Stimulated activated CD8-positive, alpha-beta memory T cell treated with anti-CD3 and anti-CD28 coated beads, Interleukin-2, amount 100 ng/mL, for 48 hours (primary cell): Measurements from ENCODE around the gene ZNF436.

ENCODE experiments used
- DNase-seq, 2 donors: peaks; one replicate each; pipeline ENCODE4 v3.0.0-alpha.2; 2020; ENCODE audit warnings: low read depth in 2 of 2

Gene ZNF436

DNA sequence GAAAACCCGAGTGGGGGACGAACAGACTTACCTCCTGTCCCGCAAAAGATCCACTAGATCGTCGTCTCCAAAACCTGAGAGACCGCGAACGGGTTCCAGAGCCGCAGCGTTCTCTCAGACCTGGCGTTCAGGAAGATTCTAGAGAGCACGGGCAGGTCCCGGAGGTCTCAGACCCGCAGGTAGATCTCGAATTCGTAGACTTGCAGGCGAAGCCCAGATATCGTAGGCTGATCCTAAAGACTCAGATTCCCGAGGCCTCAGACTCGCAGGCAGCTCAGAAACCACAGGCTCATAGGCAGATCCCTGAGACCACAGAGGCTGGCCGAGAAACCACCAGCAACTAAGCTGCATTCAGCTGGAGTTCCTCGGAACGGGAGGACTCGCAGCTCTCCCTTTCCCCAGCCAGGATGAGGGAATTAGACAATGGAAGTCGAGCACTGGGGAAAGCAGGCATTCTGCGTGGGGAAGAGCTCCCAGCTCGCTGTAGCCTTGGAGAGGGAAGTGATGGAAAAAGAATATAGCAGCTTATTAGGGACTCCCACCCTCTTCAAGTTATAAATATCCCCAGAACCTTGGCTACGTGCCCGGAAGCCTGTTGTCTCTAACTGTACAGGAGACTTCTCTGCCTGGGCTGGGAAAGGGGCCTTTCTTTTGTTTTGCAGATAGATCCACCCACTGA, at the start of gene ZNF436:
TSS of gene ZNF436 (minus strand) at position 502 of the 679 bp plus-strand sequence. CDS start 1,831 bp downstream, outside the sequence.
- no peak for DNase-seq

DNA sequence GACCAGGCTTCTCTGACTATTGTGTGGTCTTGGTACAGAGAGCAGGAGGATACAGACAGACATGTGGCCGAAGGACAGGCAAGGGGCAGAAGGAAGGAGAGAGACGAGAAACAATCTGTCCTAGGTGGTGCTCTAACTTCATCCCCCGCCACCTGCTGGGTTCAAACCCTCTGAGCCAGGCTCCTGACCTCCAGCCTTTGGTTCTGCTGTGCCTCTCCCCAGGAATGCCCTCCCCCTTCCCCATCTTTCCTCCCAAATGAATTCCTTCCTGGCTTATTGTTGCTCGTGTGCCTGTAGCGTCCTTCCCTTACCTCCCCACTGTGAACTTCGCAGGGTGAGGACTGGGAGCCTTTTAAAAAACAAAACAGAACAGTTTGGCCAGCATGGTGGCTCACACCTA, 49.5 kb upstream of the ZNF436 start:
- DNase-seq, result no peak

DNA sequence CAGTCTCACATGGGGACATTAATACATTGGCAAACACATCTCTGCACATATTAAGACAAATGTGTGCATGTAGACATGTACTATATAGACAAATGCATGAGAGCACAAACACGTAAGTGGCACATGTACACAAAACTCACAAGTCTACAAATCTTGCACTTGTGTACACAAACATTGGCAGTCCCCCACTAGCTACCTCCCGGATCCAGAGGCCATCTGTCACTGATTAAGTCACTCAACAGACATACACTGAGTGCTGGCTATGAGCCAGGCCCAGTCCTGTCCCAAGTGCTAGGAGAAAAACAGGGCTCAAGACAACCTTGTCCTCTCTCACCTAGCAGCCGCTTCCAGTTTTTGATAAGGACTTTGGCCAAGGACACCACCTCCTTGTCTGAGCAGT, 47.9 kb upstream of the ZNF436 start:
- no peak for DNase-seq

DNA sequence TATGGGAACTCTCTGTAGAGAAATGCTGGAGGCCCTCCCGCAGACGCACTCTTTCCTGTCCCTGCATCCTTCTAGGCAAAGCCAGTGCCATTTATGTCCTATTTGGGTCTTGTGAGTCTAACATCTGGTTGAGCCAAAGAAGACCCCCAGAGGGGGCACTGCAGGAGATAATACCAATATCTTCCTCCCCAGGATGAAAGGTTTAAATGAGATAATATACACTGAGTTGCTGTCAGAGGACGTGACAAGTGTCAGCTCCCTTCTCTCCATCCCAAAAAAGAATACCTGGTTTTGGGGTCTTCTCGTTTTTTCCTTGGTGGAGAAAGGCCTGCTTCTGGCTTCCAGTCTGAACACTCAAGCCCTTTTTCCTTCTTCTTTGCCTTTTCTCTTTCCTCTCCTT, 47.3 kb upstream of the ZNF436 start:
- DNase-seq, result no peak

DNA sequence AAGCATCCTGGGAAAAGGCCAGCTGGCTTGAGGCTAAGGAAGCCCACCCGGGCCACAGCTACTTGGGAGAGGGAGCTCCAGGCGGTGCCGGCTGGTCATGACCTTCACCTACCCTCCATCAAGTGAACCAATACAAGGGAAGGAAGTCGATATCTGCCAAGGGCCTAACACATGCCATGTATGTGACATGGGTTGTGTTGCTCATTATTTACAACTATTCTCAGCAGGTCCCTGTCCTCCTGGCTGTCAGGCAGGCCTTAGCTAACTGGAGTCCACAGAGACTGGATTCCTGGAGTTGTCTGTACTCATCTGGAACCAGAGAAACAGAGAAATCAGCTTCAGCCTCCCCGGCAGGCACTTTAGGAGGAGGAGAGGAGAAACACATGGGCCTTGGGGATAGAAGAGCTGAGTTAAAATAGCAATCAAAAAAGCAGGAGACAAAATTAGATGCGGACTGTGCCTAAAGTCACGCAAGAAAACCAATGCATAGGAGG, 39.2 kb upstream of the ZNF436 start:
- no peak for DNase-seq

DNA sequence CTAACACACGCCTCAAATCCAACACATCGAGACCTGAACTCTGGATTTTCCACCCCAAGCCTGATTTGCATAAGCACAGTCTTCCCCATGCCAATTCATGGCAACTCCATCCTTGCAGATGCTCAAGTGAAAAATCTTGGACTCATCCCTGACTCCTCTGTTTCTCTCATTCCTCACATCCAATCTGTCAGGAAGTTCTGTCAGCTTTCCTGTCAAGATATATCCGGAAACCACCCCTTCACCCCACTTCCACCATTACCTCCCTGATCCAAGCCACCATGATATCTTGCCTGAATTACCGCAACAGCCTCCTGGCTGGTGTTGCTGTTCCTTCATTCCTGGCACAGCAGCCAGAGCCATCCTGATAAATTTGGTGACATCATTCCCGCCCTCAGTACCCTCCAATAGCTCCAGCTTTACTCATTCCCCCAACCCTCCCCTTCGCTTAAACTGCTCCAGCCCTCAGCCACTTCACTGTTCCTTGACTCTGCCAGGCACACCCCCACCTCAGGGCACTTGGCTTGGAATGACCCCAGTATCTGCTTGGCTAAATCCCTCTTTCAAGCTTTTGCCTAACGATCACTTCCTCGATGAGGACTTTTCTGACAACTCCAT, 37.5 kb upstream of the ZNF436 start:
- DNase-seq, result no peak

DNA sequence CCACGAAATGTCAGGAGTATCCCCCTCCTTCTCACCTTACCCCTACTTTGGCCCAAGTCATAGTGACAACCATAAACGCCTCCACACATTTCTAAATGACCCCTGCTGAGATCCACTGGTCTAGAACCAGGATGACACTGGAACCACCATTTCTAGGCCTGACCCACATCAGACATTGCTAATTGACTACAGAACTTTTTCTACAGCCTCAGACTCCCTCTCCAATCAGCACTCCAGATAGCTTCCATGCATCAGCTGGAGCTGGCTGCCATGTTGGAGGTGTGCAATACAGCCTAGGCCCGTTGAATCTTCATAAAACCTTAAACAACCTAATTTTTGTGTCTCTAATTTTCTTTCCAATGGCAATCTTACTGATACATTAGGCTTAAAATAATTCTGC, 36.3 kb upstream of the ZNF436 start:
- no peak for DNase-seq

DNA sequence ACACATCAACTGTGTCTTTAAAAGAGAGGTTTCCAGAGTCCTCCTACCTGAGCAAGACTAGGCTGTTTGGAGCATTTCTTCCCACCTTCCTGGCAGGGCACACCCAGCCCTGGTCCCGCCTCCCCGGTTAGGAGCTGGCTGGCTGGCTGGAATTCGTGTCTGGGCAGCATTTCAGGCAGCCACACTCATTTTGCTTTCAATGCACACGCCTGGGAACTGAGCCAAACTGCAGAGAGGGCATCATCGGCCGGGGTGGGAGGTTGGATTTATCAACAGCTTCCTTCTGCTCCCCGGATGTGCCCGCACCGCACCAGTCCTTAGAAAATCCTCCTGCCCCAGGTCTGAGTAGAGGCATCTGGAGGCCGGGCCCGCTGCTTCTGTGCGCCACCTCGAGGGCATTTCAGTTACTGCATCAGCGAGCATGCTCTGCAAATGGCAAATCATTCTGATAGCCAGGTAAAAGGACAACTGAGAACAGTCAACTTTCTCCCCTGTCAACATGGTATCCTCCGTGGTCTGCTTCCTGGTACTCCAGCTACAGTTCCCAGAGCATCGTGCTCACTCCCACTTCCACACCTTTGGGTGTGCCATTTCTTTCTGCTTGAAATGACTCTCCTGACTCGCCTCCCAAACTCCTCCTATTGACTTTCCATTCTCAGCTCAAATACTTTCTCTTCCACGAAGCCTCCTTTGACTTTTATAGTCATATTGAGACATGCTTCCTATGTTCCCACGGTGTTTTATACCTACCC, 34.3 kb upstream of the ZNF436 start:
- DNase-seq, result peak; percentile 73 to 90

DNA sequence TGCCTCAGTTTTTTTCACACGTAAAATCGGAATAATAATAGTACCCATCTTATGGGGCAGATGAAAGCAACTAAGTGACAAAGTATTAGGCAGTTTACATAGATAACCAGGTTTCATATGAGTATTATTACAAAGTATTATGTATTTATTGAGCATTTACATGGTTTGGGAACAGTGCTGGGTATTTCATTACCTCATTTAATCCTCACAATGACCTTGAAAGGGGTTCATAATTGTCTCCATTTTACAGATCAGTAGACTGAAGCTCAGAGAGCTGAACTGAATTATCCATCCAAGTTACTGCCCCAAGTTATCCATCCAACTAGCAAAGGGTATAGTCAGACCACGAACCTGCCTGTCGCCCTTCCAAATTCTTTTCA, 33.7 kb upstream of the ZNF436 start:
- DNase-seq, result no peak

DNA sequence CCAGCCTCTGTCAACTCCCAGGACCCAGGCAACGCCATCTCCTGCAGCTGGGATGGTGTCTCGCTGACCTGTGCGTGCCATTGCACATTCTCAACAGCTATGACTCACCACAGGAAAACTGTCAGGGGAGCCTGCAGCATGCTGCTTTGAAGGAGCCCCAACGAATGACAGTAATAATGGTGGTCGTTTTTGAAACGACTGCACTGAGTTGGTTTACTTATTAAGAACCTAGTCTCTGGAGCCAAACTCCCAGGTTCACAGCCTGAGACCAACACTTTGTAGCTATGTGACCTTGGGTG, 33.4 kb upstream of the ZNF436 start:
- no peak for DNase-seq

DNA sequence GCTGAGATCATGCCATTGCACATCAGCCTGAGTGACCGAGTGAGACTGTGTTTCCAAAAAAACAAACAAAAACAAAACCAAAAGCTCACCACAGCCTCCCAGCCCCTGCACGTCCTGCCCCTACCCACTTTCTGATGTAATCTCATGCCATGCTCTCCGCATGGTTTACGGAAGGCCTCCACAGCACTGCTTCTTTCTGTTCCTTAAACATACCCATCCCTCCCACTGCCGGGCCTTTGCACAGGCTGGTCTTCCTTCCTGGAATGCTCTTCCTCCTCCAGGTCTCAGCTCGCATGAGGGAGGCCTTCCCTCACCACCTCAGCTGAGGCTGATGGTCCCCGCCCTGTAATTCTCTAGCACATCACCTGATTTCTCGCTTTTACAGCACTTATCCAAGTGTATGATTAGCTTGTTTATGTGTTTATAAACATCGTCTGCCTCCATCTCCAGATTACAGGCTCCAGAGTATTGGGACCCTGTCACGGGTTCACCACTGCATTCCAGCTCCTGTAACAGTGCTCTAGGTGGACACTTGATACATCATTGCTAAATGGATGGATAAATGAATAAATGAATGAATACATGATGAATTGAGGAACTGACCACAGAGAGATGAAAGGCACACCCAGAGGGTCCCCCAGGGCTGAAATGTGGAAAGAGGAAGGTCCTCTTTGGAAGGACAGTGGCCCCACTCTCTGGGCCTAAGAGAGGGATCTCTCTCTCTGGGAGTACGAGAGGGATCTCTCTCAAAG, 32.8 kb upstream of the ZNF436 start:
- DNase-seq, result no peak

DNA sequence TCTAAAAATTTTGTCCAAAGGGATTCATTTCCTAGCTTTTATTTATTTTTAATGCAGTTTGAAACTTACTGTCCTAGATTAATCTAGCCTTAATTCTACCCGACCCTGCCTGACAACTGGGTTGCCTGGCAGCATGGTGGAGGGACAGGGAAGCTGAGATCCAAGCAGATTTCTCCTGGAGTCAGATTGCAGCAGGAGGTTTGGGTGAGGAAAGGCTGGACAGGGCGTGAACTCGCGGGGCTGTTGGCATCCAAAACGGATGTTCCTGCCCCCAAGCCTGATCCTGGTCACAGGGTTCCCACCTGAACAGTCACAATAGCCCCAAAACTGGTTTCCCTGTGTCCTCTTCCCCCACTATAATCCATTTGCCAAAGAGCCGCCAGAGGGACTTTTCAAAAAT, 31.7 kb upstream of the ZNF436 start:
- DNase-seq, result no peak

DNA sequence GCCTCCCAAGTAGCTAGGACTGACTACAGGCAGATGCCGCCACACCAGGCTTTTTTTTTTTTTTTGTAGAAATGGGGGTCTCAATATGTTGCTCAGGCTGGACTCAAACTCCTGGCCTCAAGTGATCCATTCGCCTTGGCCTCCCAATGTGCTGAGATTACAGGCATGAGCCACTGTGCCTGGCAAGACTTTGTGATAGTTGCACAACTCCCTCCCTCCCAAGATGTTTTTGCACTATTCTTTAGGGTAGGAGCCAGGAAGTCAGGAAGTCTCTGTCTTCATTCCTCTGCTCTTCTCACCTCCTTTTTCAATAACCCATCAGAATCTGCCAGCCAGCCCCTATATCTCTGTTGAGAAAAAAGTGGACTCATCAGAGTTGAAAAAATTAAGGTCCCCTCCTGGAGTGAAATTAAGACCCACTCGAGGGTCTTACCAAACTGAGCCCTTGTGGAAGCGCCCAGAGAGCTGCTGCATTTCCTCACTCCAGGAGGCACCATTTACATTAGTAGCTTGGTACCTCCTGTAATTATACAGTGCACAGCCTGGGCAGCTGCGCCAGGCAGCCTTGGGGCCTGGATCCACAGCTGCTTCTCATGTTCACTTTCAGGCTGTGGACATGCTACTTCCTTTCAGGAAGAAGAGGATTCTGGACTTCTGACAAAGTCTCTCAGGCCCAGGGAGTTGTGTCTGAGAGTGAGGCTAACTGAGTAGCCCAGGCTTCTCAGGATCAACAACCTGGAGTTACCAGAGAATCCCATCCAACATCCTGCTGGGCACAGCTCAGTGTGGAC, 30.9 kb upstream of the ZNF436 start:
- no peak for DNase-seq

DNA sequence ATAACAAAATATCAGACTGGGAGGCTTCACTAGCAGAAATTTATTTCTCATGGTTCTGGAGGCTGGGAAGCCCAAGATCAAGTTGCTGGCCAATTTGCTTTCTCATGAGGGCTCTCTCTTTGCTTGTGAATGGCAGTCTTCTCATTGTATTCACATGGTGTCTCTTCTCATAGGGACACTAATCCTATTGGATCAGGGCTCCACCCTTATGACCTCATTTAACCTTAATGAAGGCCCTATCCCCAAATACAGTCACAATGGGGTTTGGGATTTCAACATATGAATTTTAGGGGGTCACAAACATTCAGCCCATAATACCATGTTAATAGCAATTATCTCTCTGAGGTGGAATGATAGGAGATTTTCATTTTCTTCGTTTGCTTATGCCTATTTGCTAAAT, 29.6 kb upstream of the ZNF436 start:
- no peak for DNase-seq

DNA sequence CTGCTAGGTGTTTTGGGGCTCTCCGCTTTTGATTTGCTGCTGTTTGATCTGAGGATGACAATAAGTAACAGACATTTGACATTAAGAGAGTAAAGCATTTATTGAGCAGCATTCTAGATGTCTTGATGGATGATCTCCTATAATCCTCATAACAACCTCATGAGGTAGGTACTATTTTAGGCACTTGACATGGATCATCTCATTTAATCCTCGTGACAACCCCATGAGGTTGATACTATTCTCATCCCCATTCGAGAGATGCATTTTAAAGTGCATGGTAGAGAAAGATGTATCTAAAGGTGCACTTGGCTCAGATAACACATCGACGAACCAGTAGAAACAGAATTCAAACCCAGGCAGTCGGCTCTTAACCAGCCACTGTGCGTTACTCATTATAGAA, 28.3 kb upstream of the ZNF436 start:
- DNase-seq, result no peak

DNA sequence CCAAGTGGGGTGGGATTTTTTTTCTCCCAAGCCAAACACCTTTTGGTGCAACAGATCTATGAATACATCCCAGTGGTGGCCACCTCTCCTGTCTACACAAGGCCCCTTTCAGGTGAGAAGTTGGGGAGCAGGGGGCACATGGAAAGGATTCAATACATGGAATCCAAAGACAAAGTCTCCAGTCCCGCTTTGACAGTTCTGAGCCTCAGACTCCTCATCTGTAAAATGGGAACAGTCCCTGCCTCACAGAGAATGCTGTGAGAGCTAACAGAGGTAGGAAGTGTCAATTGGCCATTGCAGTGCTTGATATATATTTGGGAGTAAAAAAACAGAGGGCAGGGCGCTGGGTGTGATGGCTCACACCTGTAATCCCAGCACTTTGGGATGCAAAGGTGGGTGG, 26.7 kb upstream of the ZNF436 start:
- no peak for DNase-seq

DNA sequence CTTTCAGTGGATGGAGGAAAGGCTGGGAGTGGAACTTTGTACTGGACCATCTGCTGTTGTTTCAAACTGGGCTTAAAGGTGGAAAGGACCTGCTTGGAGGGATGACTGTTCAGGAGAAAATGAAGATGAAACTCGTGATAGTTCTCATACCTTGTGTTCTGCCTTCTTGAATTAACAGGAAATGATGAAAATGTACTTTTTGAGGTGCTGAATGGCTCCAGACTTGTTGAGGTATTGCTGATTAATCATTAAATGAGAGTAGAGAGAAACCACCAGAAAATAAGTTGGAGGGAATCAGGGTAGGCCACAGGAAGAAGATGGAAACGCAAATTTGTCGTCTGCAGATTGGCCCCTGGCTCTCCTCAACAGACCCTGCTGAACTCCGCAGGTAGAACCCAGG, 26.2 kb upstream of the ZNF436 start:
- no peak for DNase-seq

DNA sequence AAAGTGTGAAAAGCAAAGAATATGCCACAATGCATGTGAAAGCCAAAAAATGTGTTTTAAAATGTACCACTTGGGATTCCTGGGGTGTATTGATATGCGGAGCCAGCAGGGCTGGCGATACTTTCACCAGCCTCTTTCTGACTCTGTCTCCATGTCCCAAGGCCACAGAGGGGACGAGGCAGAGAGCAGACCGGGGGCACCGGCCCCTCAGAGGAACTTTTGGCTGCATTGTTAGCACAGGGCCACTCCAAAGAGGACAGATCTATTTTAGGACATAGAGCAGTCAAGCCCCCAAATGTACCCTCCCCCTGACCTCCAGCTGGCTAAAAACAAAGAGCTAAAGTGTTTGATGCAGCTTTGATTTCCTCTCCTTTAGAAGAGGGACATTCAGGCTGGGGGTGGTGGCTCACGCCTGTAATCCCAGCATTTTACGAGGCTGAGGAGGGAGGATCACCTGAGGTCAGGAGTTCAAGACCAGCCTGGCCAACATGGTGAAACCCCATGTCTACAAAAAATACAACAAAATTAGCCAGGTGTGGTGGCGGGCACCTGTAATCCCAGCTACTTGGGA, 25.6 kb upstream of the ZNF436 start:
- no peak for DNase-seq

DNA sequence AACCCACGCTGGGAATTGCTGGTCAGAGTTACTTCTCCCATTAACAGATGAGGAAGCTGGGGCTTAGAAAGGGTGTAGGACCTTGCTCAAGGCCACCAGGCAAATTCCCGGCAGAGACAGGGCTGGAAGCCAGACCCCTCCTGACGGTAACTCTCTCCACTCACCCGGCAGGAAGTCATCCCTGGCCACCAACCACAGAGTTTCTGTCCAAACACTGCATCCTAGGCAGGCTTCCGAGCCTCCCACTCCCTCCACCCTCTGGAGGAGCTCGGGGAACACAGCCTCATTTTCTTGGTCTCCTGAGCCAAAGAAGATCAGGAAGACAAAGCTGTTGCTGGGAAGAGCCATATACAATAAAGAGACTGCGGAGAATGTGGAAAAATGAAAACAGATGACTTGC, 25.0 kb upstream of the ZNF436 start:
- no peak for DNase-seq

DNA sequence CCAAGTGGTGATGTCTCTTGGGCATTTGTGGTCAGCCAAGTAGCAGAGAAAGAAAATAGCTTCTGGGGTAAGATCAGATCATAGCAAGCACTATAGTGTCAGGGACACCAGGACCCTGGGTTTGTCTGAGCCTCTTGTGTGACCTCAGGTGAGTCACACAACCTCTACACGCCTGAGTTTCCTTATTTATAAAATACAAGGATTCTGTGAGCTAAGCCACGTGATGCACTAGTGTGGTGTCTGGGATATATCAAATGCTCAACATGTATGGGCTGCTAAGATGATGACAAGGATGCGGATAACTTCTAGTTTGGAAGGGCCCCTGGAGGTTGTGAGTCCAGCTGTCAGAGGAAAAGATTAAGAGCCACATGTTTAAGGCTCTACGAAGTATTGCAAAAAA, 24.5 kb upstream of the ZNF436 start:
- no peak for DNase-seq

DNA sequence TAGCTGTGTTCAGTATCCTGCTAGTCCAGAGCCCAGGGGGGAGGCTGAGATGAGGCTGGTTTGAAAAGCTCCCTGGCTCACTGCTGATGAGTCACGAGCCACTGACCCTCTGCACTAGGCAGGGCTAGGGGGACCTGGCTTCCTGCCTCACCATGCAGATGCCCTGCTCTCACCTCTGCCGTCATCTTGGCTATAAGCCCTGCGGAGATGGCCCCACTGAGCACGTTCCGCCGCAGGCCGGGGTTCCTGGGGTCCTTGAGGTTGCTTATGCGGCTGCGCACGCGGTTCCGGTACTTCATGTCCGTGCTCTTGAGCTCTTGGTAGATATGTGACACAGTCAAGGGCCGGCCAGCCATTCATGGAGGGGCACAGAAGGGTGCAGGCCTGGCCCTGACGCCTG, 24.1 kb upstream of the ZNF436 start:
- no peak for DNase-seq
